Measurements from ENCODE around the gene GAB4. TPM values are rescaled to one million over a fixed set of nuclear protein-coding genes. Genes with fewer than 3 reads are reported as not detected.

The GAB4 gene
- total and polyA plus RNA-seq, 10 of the 15 experiments (the other 5 are each of a cell fraction or from before 2014, with no cell fraction given), result not detected

GRCh38 chr22:16974298-16975084 is 33.5 kb downstream of the GAB4 start:
- FAIRE-seq (no peak), ATAC-seq (no peak), DNase-seq (ENCODE audit: low read depth, low spot score) (no peak)
- no peak overlapping the region for H2AFZ ChIP-seq (ENCODE audit: control insufficient read depth, low read depth, low read length)
- H3K4me3 ChIP-seq, result no peak overlapping the region
- no peak overlapping the region for H3K9ac ChIP-seq (ENCODE audit: control insufficient read depth, insufficient read depth, low read length)
- WGBS (ENCODE audit: insufficient coverage, insufficient replicate concordance, low lambda C conversion rate, missing lambda C conversion rate), result 8% methylated on average over 11 of the region's 11 CpGs
- ChIA-PET POLR2A (no interaction called here), RAD21 (ENCODE audit: unreplicated experiment) (no interaction called here), SMC1A (ENCODE audit: uncharacterized antibody, unreplicated experiment) (no interaction called here), CTCF (no interaction called here)
- TF ChIP-seq ZNF622 (IDR thresholded peaks at IDR 0.05) (no peak), ZNF687 (IDR thresholded peaks at IDR 0.05) (no peak)
- no peak overlapping the region for H3K4me2 ChIP-seq (ENCODE audit: control insufficient read depth, insufficient read depth)
- H4K20me1 ChIP-seq (ENCODE audit: control insufficient read depth, insufficient read depth), result no peaks in the 10 kb centered on the region
- H3K27me3 ChIP-seq (replicated peaks in 1 of 2; ENCODE audit: control insufficient read depth in 2 of 2, insufficient read depth in 2 of 2, low read length in 1 of 2), result 0 out of 4 replicates have a peak, but pooled peaks cover 0 to 1% of the 10 kb centered on the region in 2 experiments
- no peak overlapping the region for H3K27ac ChIP-seq (ENCODE audit: control insufficient read depth, insufficient read depth)
- no peaks in the 10 kb centered on the region for H3K9me3 ChIP-seq (replicated peaks; ENCODE audit: control insufficient read depth, insufficient read depth, low read length)
- no peaks in the 10 kb centered on the region for H3K4me1 ChIP-seq (ENCODE audit: control insufficient read depth, insufficient read depth, low read length)
- no peaks in the 10 kb centered on the region for H3K79me2 ChIP-seq (ENCODE audit: control insufficient read depth, insufficient read depth, low read length)
- no peaks in the 10 kb centered on the region for H3K36me3 ChIP-seq (ENCODE audit: control insufficient read depth in 2 of 2, insufficient read depth in 2 of 2, low read length in 1 of 2)
- in situ Hi-C loops (cut with MboI), result loop anchor here (5.0 kb wide), 1 partner anchor 37 kb away; no protein-coding TSS in a partner anchor
- BruUV-seq (replicated peaks), result no TSS peak
- intact Hi-C loops (cut with micrococcal nuclease; ENCODE audit: unreplicated experiment), result no loop called here
